Pancreas (tissue), 10 donors: ENCODE data around the gene PRTFDC1. TPM values are rescaled to one million over a fixed set of nuclear protein-coding genes. Genes with fewer than 3 reads are reported as not detected.
"Not testable (repeated sequence)": the region's sequence is repeated elsewhere in the genome, so short reads cannot be mapped to it uniquely, and the experiment has no call there.

Experiments used
- ATAC-seq, 4 donors: fragments of 200-7000 bp; cut with Tn5 transposase; one replicate each; pipeline versions ENCODE4 v1.8.0 to v1.9.1; 2020; ENCODE audit warnings: mild to moderate bottlenecking in 4 of 4, moderate library complexity in 4 of 4
- DNase-seq, 6 donors: peaks; one replicate each; pipeline ENCODE4 v3.0.0-alpha.2; 2020
- FAIRE-seq: peaks from 2 replicates; lab custom pipeline; 2012; peaks lifted over from hg19 to GRCh38; lab: Jason Lieb, UNC
- H3K27ac ChIP-seq, 4 donors: fragments of 200-600 bp; sonication (generic); 1 replicate in 3 of 4; 2 replicates in 1 of 4; pipeline versions ENCODE4 v1.5.0 to v1.8.0; 2020
- H3K27me3 ChIP-seq, 4 donors: fragments of 200-600 bp; one replicate each; pipeline ENCODE4 v1.8.0; 2021
- H3K36me3 ChIP-seq, 3 donors: fragments of 200-600 bp; sonication (generic) in 1 of 3; one replicate each; pipeline versions ENCODE4 v1.5.0 to v1.8.0; 2020 to 2021
- H3K4me1 ChIP-seq, 3 donors: fragments of 200-600 bp; one replicate each; pipeline ENCODE4 v1.8.0; 2021
- H3K4me3 ChIP-seq, 4 donors: fragments of 200-600 bp; sonication (generic) in 2 of 4; one replicate each; pipeline versions ENCODE4 v1.5.0 to v1.8.0; 2020 to 2021
- H3K9me3 ChIP-seq, 4 donors: fragments of 200-600 bp; one replicate each; pipeline ENCODE4 v1.8.0; 2021
- WGBS, 2 donors: extraction: QIAGEN DNeasy Blood & Tissue Kit; methylation state at CpG; one replicate each; pipeline ENCODE4 v1.1.7; 2013; 5-methylcytosine and 5-hydroxymethylcytosine counted together
- intact Hi-C, 3 donors: fragments of 100-400 bp; cut with DNase I; formaldehyde crosslinking; loops; one replicate each; pipeline versions ENCODE4 v1.11.1 to v1.14.2; 2022
- polyA plus RNA-seq, 2 donors: library from polyadenylated mRNA; stranded (reverse); fragments of 200-250 nt; gene quantifications; one replicate each; pipeline ENCODE4 v1.2.3, GENCODE V29; 2013
- total RNA-seq, 6 donors: library from RNA; stranded (reverse); fragmentation: NEBNext Ultra II Directional in 4 of 6; extraction: Animal tissue kit (Norgen Biotek cat#: 25700) in 4 of 6; gene quantifications; one replicate each; pipeline versions ENCODE4 v1.2.1 to v1.2.4, GENCODE V29; 2021 to 2023
- TF ChIP-seq, protein P1 (sequence below), 4 donors: fragments of 200-600 bp; sonication (generic) in 3 of 4; IDR thresholded peaks; one replicate each; pipeline versions ENCODE4 v1.5.0 to v1.8.0; 2021; ENCODE audit warnings: antibody characterized with exemption in 4 of 4
- donor health status: healthy with polysubstance abuse.
- donor health status: DM: no; HTN: no; CAD: no; lungs with moderate emphysema.
- donor health status: DM: no; HTN: no; CAD: no.
- donor health status: control.
- donor health status: control.
- donor health status: Bipolar disorder and iron deficiency.
- donor health status: DM: yes; HTN: yes; CAD: no.
- donor health status: DM: no; HTN: no; CAD: no.
- donor health status: DM: no; HTN: no; CAD: no.
- donor health status: DM: yes; HTN: yes; CAD: no.

The PRTFDC1 gene
- total and polyA plus RNA-seq, 8 donors: 1.7 to 6.1 (median 2.8) TPM

DNA sequence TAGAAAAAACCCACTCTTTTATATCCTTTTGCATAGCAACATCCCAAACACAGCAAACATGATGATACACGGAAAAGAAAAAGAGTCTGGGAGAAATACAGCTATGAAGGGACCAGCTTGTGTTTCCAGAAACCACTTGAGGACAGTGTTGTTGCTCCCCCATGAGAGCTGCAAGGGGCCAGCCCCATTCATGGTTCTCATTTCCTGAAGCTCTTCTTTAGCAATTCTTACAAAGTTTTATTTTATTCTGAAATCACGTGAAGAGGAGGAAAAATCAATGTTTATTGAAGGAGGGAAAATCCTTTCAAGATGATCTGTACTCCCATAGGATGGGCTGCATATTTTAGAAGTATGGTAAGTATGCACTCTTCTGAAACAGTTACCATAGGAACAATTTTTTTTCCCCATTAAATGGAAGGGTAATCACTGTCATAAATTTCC lies 17.5 kb upstream of the PRTFDC1 start:
- Histone ChIP-seq H3K27ac (no peak overlapping the region), H3K4me3 (no peak overlapping the region), H3K27me3 (no peaks in the 10 kb centered on the region), H3K9me3 (no peaks in the 10 kb centered on the region), H3K36me3 (no peaks in the 10 kb centered on the region), H3K4me1 (no peaks in the 10 kb centered on the region)
- FAIRE-seq (no peak), ATAC-seq (no peak), DNase-seq (no peak)
- intact Hi-C loops: no loop called here
- WGBS, 2 donors: 62% methylated on average over 2 of the region's 2 CpGs
- TF ChIP-seq, protein P1, sequence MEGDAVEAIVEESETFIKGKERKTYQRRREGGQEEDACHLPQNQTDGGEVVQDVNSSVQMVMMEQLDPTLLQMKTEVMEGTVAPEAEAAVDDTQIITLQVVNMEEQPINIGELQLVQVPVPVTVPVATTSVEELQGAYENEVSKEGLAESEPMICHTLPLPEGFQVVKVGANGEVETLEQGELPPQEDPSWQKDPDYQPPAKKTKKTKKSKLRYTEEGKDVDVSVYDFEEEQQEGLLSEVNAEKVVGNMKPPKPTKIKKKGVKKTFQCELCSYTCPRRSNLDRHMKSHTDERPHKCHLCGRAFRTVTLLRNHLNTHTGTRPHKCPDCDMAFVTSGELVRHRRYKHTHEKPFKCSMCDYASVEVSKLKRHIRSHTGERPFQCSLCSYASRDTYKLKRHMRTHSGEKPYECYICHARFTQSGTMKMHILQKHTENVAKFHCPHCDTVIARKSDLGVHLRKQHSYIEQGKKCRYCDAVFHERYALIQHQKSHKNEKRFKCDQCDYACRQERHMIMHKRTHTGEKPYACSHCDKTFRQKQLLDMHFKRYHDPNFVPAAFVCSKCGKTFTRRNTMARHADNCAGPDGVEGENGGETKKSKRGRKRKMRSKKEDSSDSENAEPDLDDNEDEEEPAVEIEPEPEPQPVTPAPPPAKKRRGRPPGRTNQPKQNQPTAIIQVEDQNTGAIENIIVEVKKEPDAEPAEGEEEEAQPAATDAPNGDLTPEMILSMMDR (IDR thresholded peaks at IDR 0.05): no peak

DNA sequence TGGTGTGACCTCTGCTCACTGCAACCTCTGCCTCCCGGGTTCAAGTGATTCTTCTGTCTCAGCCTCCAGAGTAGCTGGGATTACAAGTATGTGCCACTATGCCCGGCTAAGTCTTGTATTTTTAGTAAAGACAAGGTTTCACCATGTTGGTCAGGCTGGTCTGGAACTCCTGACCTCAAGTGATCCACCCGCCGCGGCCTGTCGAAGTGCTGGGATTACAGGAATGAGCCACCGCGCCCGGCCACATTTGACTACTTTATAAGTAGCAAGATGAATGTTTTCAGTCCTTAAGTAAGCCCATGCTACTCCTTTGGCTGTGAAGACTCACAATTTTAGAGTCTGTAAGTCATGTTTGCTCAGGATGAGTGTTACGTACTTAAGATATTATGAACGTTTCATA lies 16.5 kb upstream of the PRTFDC1 start:
- H3K9me3 ChIP-seq, DNase-seq, H3K36me3 ChIP-seq, H3K27me3 ChIP-seq, H3K4me1 ChIP-seq, H3K4me3 ChIP-seq, H3K27ac ChIP-seq, ATAC-seq, intact Hi-C loops, FAIRE-seq: not testable (repeated sequence)
- 85 to 88% methylated on average over 11 of the region's 11 CpGs for WGBS, 2 donors

DNA sequence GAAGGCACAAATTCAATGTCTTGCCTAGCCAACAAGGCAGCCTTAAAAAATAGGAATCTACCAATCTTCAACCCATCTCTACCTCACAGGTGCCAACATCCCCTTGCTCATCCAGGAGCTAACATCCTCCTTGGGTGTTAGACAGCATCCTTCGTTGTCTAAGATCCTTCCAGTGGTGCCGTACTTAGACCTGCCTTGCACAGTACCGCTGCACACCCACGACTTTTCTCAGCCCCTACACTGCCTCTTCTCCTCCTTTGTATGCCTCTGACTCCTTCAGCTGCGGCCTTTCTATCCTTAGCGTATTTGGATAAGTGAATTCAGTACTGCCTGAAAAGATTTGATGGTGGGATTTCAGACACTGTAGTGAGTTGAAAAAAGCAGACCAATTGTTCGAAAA lies 15.9 kb upstream of the PRTFDC1 start:
- DNase-seq: no peak
- ATAC-seq: no peak
- Histone ChIP-seq H3K27ac (no peak overlapping the region), H3K36me3 (no peaks in the 10 kb centered on the region), H3K4me3 (no peak overlapping the region), H3K27me3 (no peaks in the 10 kb centered on the region), H3K9me3 (no peaks in the 10 kb centered on the region), H3K4me1 (peaks cover 0 to 3% (median 2%) of the 10 kb centered on the region in 3 donors)
- intact Hi-C loops: no loop called here
- TF ChIP-seq, protein P1 (IDR thresholded peaks at IDR 0.05): no peak
- WGBS, 2 donors: 87 to 93% methylated on average over 7 of the region's 7 CpGs
- FAIRE-seq: no peak

DNA sequence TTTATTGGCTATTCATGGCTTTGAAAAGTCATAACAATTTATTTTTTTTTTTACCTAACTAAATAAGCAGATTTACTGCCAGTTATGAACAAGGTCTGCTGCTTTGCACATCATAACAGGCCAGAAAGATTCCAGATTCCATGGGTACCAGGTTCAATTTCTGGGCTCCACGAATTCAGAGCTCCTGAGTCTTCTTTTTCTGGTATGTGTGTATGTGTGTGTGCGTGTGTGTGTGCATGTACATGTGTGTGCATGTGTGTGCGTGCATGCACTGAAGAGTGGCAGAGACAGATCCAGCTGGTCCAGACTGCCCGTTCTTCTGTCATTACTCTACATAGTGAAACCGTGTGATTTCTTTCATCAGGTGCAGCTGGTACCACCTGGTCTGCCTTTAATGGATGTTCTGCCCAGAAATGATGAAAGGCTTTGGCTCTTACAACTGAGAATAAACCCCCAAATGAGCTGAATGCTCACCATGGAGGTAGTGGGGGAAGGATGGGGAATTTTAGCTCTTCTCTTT lies 14.6 kb upstream of the PRTFDC1 start:
- Histone ChIP-seq H3K4me1 (peaks cover 0 to 12% (median 5%) of the 10 kb centered on the region in 3 donors), H3K27me3 (no peaks in the 10 kb centered on the region), H3K27ac (no peak overlapping the region), H3K36me3 (no peaks in the 10 kb centered on the region), H3K4me3 (no peak overlapping the region), H3K9me3 (no peaks in the 10 kb centered on the region)
- no peak for FAIRE-seq
- no peak for ATAC-seq
- TF ChIP-seq, protein P1 (IDR thresholded peaks at IDR 0.05): no peak
- DNase-seq: no peak
- intact Hi-C loops: no loop called here
- WGBS, 2 donors: 74 to 79% methylated on average over 5 of the region's 5 CpGs

DNA sequence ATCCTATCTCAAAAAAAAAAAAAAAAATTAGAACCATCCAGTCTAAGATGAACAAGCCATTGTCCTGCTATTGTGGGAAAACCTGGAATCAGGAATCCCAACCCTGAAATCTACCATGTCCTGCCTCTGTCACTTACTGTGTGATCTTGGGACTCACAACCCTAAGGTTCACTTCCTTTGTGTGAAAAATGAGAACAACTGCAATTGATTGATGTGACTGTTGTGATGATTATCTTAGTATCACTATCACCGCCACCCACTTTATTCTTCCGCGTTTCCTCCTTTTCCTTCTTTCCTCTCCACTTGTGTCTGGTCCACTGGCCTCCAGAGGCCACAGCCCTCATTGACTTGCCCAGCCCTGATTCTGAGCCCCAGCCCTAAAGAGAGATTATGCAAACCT lies 12.6 kb upstream of the PRTFDC1 start:
- TF ChIP-seq, protein P1 (IDR thresholded peaks at IDR 0.05): no peak
- no peaks in the 10 kb centered on the region for H3K27me3 ChIP-seq
- no peak overlapping the region for H3K4me3 ChIP-seq
- 90 to 95% methylated on average over 3 of the region's 3 CpGs for WGBS, 2 donors
- ATAC-seq: no peak
- peaks cover 0 to 12% (median 5%) of the 10 kb centered on the region in 3 donors for H3K4me1 ChIP-seq
- no peaks in the 10 kb centered on the region for H3K9me3 ChIP-seq
- no peak overlapping the region for H3K27ac ChIP-seq
- H3K36me3 ChIP-seq: no peaks in the 10 kb centered on the region
- no peak for FAIRE-seq
- no peak for DNase-seq
- intact Hi-C loops: no loop called here
